Fibroblast of mammary gland (primary cell): ENCODE measurements around the gene DMRTA2.
"Not testable (repeated sequence)": the region's sequence is repeated elsewhere in the genome, so short reads cannot be mapped to it uniquely, and the experiment has no call there.

ENCODE experiments used
- DNase-seq: peaks from one replicate; pipeline ENCODE4 v3.0.0-alpha.2; 2010; ENCODE audit warnings: low read depth
- H3K4me3 ChIP-seq: 2 replicates; pipeline ENCODE4 v1.5.1; 2011; ENCODE audit warnings: low read depth, mild to moderate bottlenecking, low read length, moderate library complexity; ENCODE audit not compliant: control insufficient read depth
- TF ChIP-seq, protein P1 (sequence below): conservative IDR thresholded peaks from 2 replicates; pipeline ENCODE4 v1.5.1; 2011; ENCODE audit warnings: low read depth, low read length, inconsistent platforms; ENCODE audit not compliant: control insufficient read depth, insufficient read depth

The DMRTA2 gene

DNA sequence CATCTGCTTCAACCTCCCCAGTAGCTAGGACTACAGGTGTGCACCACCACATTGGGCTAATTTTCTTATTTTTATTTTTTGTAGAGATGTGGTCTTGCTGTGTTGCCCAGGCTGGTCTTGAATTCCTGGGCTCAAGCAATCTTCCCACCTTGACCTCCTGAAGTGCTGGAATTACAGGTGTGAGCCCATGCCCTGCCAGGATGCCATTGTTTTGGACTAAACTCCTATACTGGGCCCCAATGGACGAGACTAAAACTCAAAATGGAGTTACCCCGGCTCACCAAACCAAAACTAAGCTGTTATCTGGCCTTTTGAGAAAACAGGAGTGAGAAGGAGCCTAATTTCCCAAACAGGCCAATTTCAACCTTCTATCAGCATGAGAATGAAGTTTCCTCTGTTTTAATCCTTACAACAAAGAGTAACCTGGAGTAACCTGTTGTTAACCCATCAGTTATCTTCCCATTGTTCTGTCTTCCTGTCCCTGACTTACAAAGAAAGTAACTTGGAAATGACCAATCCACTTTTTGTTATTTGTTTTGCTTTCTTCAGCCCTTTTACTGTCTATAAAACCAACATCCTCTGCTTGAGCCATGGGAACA lies 29.6 kb downstream of the DMRTA2 start:
- DNase-seq: no peak
- TF ChIP-seq, protein P1, sequence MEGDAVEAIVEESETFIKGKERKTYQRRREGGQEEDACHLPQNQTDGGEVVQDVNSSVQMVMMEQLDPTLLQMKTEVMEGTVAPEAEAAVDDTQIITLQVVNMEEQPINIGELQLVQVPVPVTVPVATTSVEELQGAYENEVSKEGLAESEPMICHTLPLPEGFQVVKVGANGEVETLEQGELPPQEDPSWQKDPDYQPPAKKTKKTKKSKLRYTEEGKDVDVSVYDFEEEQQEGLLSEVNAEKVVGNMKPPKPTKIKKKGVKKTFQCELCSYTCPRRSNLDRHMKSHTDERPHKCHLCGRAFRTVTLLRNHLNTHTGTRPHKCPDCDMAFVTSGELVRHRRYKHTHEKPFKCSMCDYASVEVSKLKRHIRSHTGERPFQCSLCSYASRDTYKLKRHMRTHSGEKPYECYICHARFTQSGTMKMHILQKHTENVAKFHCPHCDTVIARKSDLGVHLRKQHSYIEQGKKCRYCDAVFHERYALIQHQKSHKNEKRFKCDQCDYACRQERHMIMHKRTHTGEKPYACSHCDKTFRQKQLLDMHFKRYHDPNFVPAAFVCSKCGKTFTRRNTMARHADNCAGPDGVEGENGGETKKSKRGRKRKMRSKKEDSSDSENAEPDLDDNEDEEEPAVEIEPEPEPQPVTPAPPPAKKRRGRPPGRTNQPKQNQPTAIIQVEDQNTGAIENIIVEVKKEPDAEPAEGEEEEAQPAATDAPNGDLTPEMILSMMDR: no peak
- H3K4me3 ChIP-seq: no peak overlapping the region

DNA sequence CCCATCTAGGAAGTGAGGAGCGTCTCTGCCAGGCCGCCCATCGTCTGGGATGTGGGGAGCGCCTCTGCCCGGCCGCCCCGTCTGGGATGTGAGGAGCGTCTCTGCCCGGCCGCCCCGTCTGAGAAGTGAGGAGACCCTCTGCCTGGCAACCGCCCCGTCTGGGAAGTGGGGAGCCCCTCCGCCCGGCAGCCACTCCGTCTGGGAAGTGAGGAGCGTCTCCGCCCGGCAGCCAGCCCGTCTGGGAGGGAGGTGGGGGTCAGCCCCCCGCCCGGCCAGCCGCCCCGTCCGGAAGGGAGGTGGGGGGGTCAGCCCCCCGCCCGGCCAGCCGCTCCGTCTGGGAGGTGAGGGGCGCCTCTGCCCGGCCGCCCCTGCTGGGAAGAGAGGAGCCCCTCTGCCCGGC lies 41.7 kb downstream of the DMRTA2 start:
- DNase-seq, H3K4me3 ChIP-seq: not testable (repeated sequence)

DNA sequence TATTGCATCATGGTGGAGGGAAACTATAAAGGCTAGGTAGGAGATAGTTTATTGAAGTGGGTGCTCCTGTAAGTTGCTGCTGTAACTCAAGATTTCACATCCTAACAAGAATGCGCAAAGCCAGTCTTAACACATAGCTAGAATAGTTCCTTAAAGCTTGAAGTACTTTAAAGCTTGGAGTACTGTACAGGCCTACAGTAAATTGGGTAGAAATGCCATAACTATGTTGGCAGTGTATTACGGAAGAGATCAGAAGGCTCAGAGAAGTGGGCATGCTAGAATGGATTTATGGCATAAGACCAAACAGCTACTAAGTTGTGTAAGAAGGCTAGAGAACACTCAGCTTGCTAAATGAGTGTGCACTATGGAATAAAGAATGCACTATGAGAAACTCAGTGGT lies 44.5 kb downstream of the DMRTA2 start:
- no peak overlapping the region for H3K4me3 ChIP-seq
- TF ChIP-seq, protein P1: no peak
- no peak for DNase-seq

DNA sequence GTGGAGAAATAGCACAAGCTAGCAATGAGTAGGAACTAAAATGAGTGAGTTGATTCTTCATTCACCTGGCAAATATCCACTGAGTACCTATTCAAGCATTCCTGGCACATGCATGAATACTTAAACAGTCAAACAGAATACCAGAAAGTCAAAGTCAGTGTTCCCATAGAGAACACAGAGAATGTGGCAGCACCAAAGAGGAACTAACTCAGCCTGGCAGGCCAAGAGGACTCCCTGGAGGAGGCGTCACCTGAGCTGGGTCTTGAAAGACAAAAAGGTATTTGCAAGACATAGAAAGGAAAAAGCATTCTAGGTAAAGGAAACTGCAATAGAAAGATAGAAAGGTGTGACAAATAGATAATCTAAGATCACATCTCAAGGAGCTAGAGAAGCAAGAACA lies 49.7 kb downstream of the DMRTA2 start:
- TF ChIP-seq, protein P1: no peak
- H3K4me3 ChIP-seq: no peak overlapping the region
- no peak for DNase-seq

DNA sequence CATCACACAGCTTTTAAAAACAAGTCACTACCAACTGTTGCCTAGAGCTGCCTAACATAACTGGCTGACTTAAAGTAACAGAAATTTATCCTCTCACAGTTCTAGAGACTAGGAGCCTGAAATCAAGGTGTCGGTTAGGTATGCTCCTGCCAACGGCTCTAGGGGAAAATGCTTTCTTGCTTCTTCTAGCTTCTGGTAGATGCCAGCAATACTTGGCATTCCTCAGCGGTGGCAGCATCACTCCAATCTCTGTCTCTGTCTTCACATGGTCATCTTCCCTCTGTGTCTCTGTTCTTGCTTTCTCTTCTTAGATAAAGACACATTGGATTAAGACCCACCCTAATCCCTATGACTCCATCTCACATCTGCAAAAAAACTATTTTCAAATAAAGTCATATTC lies 51.5 kb downstream of the DMRTA2 start:
- DNase-seq: no peak
- H3K4me3 ChIP-seq: no peak overlapping the region
- TF ChIP-seq, protein P1: no peak

DNA sequence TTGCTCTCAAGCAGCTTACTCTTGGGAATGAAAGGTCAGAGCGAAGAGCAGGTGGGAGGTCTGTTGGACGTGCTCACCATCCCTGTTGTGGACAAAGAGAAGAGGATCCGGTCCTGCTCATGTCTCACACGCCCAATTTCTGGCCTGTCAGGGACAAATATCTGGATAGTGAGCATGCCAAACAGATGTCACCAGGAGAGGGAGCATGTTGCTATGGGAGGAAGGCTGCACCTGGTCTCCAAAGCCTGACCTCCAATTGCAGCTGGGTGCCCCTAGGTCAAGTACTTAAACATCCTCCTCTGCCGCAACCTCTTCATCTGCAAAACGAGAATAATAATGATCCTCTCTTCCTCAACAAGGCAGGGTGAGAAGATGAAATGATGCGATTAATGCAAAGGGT lies 53.4 kb downstream of the DMRTA2 start:
- TF ChIP-seq, protein P1: peak; percentile 15
- peak; percentile 5 for DNase-seq

DNA sequence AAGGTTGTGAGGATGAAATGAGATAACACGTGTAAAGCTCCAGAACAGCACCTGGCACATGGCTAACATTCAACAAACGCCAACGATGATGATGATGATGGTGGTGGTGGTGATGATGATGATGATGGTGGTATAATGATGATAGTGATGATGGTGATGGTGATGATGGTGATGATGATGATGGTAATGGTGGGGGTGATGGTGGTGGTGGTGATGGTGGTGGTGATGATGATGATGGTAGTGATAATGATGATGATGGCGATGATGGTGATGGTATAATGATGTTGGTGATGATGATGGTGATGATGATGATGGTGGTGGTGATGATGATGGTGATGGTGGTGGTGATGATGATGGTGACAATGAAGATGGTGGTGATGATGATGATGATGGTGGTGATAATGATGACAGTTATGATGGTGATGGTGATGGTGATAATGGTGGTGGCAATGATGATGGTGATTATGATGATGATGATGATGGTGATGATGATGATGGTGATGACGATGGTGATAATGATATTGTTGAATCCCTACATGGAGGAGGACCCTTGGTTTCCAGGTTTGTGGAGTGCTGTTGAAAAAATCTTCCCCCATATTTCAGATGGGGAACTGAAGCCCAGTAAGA lies 54.1 kb downstream of the DMRTA2 start:
- no peak overlapping the region for H3K4me3 ChIP-seq
- TF ChIP-seq, protein P1: no peak
- DNase-seq: no peak

More for the DNA sequence above, 53.4 kb downstream of the DMRTA2 start:
- no peak overlapping the region for H3K4me3 ChIP-seq
